Retina (tissue), 1 donor: ENCODE measurements around the gene FRMPD2.

Source experiments
- DNase-seq: peaks from one replicate; pipeline ENCODE4 v3.0.0-alpha.2; 2016

The FRMPD2 gene, protein sequence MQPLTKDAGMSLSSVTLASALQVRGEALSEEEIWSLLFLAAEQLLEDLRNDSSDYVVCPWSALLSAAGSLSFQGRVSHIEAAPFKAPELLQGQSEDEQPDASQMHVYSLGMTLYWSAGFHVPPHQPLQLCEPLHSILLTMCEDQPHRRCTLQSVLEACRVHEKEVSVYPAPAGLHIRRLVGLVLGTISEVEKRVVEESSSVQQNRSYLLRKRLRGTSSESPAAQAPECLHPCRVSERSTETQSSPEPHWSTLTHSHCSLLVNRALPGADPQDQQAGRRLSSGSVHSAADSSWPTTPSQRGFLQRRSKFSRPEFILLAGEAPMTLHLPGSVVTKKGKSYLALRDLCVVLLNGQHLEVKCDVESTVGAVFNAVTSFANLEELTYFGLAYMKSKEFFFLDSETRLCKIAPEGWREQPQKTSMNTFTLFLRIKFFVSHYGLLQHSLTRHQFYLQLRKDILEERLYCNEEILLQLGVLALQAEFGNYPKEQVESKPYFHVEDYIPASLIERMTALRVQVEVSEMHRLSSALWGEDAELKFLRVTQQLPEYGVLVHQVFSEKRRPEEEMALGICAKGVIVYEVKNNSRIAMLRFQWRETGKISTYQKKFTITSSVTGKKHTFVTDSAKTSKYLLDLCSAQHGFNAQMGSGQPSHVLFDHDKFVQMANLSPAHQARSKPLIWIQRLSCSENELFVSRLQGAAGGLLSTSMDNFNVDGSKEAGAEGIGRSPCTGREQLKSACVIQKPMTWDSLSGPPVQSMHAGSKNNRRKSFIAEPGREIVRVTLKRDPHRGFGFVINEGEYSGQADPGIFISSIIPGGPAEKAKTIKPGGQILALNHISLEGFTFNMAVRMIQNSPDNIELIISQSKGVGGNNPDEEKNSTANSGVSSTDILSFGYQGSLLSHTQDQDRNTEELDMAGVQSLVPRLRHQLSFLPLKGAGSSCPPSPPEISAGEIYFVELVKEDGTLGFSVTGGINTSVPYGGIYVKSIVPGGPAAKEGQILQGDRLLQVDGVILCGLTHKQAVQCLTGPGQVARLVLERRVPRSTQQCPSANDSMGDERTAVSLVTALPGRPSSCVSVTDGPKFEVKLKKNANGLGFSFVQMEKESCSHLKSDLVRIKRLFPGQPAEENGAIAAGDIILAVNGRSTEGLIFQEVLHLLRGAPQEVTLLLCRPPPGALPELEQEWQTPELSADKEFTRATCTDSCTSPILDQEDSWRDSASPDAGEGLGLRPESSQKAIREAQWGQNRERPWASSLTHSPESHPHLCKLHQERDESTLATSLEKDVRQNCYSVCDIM (N-terminal part only)

DNA sequence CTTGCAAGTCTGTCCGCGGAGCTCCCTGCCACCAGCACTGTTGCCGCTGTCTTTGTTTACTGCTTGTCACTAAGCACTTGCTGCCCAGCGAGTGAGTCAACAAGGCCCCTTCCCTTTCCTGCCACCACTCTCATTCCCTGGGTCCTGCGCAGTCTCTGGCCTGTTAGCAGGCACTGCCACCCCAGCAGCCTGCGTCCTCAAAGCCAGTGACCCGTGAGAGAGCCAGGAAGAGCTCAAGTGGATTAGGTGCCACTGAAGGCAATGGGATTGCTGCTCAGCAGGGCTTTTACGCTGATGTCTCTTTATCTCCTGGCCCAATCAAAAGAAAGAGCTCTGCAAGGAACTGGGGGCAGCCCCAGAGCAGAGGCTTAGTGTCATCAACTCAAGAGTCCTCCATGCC, at the start of gene FRMPD2:
FRMPD2 (minus strand) TSS at position 61 of the 400 bp plus-strand sequence. CDS start 129 bp downstream, outside the sequence.
- peak; percentile 56 for DNase-seq

- DNase-seq = no peak
These were observed 47.5 kb upstream of the FRMPD2 start for GRCh38 chr10:48322017-48322416.

DNA sequence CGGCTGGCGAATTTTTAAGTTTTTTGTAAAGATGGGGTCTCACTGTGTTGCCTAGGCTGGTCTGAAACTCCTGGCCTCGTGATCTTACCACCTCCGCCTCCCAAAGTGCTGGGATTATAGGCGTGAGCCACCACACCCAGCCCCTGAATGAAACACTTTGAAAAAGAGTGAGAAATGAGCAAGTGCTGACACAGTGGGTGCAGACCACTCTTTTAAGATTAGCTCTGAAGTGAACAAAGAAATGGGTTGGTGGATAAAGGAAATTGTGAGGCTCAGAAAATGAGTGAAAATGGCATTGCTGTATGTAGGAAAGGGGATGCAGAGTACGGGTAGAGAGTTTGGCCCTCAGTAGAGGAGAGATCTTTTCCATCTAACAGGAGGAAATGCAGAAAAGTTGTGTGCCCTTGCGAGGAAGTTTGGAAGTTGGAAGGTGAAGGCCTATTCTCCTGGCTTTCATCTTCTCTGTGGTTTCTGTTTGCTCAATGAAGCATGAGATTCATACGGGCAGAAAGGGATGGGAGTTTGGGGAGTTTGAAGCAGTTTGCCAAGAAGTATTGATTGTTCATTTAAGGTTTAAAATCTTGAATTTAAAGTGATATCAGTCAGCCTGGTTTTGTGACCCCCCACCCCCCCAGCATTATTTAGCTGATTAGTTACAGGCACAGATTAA, 43.0 kb upstream of the FRMPD2 start:
- DNase-seq = peak; percentile 19

DNA sequence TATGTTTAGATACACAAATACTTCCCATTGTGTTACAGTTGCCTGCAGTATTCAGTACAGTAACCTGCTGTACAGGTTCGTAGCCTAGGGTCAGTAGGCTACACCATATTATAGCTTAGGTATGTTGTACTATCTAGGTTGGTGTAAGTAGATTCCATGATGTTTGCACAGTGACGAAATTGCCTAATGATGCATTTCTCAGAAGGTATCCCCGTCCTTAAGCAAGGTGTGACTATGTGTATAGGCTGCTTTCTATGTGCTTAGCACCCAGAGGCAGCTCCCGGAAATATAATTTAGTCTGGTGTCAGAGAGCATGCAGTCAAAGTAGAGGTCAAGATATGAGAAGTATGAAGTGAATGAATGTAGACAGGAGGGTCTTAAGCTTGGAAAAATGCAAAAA, 41.7 kb upstream of the FRMPD2 start:
- no peak for DNase-seq

DNA sequence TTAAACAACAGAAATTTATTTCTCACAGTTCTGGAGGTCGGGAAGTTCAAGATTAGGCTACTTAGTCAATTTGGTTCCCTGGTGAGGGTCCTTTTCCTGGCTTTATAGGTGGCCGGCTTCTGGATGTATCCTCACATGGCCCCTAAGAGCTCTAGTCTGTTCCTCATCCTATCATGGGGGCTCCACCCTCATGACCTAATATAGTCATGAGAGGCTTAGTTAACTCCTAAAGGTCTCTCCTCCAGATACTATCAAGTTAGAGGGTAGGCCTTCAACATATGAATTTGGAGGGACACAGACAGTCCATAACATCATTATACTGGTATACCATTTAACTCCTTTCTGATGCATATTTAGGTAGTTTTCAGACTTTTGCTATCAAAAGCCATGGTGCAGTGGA, 39.6 kb upstream of the FRMPD2 start:
- no peak for DNase-seq

DNA sequence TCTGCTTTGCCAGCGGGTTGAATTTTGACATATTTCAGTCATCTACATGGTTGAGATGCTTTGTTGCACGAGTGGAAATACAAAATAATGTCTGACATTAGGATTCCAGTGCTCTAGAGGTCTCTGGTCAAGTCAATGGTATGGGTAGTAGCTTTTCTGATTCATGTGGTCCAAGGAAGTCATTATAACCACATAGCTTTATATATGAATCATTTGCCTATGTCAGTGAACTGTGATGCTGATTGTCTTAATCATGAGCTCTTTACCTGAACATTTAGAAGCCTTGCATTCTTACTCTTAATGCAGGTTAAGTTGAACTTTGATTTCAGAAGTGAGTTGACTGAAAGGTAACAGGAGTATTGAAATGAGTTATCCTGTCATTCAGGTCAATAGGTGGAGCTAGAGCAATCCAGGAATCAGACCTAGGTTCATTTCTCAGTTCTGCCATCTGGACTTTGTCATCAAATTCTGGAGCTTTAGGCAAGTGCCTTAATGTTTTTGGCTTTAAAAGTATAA, 35.3 kb upstream of the FRMPD2 start:
- DNase-seq = no peak

DNA sequence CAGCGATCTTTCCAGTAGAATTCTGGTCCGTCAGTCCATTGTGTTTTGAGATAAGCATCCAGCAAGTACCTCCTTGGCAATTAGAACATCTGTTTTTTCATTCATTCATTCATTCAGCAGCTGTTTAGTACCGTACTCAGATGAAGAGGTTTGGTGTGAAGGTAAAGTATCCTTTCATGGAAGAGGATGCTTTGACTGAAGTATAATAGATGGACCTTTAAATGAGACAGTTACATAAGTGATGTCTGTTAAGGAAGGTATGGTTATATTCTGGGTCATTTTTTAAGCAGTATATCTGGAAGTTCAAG, 33.2 kb upstream of the FRMPD2 start:
- no peak for DNase-seq

DNA sequence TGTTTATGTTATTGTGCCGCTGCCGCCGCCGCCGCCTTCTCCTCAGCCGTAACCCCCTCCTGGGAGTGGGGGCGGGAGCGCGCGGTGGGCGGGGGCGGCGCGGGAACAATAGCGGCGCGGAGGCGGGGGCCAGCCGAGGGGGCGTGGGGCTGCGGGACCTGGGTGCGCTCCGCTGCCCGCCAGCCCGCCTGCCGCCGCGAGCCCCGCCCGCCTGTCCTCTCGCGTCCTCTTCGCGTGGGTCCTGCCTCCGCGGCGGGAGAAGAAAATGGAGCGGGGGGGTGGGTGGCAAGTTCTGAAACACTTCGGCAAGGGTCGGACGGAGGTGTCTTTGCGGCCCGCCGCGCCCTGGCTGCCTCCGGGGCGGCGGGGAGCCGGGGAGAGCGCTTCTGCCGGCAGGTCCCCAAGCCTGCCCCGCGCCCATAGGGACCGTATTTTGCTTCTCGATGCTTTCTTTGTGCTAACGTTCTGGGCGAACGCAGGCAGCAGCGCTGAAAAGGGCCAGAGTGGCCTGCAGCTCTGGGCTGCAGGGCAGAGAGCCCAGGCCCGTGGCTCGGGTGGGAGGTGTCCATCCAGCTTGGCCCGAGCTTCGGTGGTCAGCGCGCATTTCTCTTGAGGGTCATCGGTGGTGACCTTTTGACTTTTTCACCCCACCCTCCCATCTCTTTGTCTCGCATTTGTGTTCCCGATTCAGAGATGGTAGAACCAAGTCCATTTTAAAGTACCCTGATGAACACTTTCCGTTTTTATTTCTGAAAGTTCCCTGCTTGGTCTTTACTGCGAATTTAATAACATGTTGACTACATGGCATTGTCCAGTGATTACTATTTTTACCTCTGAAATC, 32.6 kb upstream of the FRMPD2 start:
- DNase-seq = peak; percentile 85

DNA sequence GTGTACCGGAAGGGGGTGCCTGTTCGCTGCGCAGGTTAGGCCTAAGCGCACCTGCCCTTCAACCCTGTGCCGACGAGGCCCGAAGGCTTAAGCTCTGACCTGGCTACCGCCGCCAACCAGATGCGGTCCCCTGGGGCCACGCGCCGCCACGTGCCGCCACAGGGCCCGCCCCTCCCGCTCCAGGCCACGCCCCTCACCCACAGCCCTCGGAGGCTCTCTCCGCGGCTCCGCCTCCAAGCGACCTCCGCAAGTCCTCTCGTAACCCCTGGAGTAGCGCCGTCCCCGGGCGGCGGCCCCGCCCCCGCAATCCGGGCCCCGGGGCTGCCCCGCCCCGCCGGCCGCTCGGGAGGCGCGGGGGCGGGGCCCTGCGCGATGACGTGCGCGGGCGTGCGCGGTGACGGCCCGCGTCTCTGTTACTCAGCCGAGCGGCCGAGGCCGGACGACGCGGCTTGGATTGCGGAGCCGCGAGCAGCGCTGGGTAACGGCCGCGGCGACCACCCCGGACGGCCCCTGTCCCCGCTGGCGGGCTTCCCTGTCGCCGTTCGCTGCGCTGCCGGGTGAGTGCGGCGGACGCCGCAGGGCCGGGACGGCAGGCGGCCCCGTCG, 31.9 kb upstream of the FRMPD2 start, which contains the start of gene MAPK8:
MAPK8 (plus strand) TSS at position 413 of the 605 bp plus-strand sequence. CDS start 94,984 bp downstream, outside the sequence.
- DNase-seq = peak; percentile 89

DNA sequence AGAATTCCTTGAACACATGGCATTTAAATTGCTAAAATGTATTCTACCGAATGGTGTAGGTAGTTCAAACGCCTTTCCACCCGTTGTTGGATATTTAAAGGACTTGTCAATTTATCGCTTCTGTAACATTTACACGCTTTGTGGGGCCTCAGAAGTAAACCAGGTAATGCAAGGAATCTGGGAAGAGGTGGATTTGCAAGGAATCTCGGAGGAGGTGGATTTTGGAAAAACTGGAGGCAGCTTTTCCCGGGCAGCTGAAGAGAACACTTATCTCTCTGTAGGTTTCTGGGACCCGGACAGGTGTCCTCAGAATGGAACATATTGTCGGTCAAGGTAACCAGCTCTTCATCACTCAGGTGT, 31.4 kb upstream of the FRMPD2 start:
- DNase-seq = no peak

DNA sequence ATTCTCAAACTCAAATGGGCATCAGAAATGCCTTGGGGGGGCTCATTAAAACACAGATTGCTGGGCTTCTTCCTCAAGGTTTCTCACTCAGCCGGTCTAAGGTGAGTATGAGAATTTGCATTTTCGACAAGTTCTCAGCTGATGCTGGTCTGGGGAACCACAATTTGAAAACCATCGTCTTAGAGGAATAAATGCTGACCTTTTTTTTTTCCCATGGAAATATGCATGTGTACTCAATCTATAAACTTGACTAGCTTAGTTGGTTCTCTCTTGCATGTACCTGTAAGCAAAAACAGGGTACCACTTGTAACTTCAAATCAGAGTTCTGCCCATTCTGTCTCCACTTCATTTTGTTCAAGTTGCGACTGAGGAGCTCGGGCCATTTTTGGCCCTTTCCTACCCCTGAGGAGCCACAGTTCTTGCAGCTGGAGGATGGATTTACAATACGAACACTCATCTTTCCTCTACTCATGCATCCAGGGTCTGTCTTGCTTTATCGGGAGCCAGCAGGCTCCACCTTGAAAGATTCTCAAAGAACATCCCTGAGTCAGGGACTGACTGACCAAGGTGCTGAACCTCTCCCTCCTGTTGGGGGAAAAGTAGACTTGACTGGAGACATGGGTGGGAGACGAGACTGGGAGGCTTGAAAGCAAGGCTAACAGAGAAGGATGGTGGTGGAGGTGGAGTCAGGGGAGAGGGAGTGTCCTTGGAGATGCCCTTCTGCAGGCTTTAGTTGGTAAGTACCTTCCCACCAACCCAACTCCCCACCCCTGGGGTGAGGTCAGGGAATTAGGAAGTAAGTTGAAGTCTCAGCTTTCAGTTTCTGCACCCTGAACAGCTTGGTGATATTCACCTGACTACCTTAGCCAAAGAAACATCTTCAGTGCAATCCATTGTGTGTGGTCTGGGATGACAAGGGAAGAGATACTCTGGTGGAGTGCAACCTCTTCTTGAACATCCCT, 28.3 kb upstream of the FRMPD2 start:
- no peak for DNase-seq

- no peak for DNase-seq
These were observed 26.1 kb upstream of the FRMPD2 start for GRCh38 chr10:48300556-48300955.

GRCh38 chr10:48299692-48300091, 25.2 kb upstream of the FRMPD2 start:
- DNase-seq = no peak

- DNase-seq = no peak
These were observed 24.6 kb upstream of the FRMPD2 start for GRCh38 chr10:48299066-48299465.

GRCh38 chr10:48296576-48297098, 22.1 kb upstream of the FRMPD2 start:
- no peak for DNase-seq

DNA sequence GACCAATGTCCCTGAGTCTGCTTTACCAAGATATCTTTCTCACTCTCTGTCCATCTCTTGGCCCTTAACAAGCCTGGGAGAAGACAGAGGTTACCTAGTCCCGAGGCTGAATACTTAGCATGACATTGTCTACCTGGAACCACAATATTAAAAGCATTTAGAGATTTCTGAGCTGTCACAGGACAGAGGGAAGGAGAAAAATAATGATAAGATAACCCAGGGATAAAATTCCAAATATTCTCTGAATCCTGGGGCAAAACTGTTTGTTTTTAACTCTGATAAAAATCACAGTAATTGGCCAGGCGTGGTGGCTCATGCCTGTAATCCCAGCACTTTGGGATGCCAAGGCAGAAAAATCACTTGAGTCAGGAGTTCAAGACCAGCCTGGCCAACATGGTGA, 19.9 kb upstream of the FRMPD2 start:
- no peak for DNase-seq

DNA sequence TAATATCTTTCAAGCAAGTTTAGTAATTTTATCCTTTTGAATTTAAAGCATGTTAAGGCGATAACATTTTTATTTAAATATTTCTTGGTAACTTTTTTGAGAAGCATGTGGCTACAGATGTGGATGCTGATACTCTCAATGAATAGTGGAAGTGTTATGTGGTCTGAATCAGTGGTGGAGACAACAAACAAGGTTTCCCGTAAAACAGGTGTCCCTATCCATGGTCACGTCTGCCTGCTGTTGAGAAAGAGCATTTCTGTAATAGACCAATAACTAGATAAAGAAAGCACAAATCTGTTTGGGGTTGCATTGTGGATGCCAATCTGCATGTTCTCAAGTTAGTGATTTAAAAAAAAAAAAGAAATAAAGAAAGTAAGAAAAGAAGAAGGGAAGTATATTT, 18.1 kb upstream of the FRMPD2 start:
- DNase-seq = no peak

GRCh38 chr10:48291190-48291589, 16.7 kb upstream of the FRMPD2 start:
- no peak for DNase-seq

DNA sequence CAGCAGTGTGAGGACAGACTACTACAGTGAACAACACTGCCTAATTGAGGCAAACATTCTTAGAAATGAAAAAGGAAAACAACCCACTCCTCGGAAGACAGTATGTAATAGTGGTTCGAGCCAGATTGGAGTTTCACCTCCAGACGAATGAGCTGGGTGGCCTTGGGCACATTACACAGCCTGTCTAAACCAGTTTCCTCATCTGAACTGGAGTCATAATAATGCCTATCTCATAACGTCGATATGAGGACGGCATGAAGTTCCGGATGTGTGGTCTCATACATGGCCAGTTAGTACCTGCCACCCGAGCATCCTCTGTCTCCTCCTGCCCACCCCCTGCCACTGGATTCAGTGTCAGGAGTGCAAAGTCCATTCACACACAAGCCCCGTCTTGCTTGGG, 15.8 kb upstream of the FRMPD2 start:
- DNase-seq = no peak
